ENCODE data around the gene GPR179.

The GPR179 gene

GRCh38 chr17:38343608-38344419 lies at the start of gene GPR179:
Gene GPR179, minus strand, starts transcription at chr17:38343956. Its CDS starts 167 bp downstream, at chr17:38343789.
- peaks cover 6% of the 10 kb centered on the region for H3K4me1 ChIP-seq (ENCODE audit: control insufficient read depth, insufficient read depth, low read length)
- no peak within 1 kb of the TSS for H3K9ac ChIP-seq (ENCODE audit: low read depth, low read length)
- no peaks in the 10 kb centered on the region for H3K27me3 ChIP-seq (ENCODE audit: control insufficient read depth, insufficient read depth, low read length)
- H3K4me3 ChIP-seq (ENCODE audit: low read depth, low read length), result no peak within 1 kb of the TSS
- no peaks in the 10 kb centered on the region for H3K9me3 ChIP-seq (ENCODE audit: control insufficient read depth, insufficient read depth, low read length)
- H3K36me3 ChIP-seq (ENCODE audit: control insufficient read depth, insufficient read depth, low read length), result no peaks in the 10 kb centered on the region

- Histone ChIP-seq H3K27me3 (ENCODE audit: control insufficient read depth, insufficient read depth, low read length) (no peaks in the 10 kb centered on the region), H3K4me1 (ENCODE audit: control insufficient read depth, insufficient read depth, low read length) (no peaks in the 10 kb centered on the region), H3K9me3 (ENCODE audit: control insufficient read depth, insufficient read depth, low read length) (no peaks in the 10 kb centered on the region), H3K9ac (ENCODE audit: low read depth, low read length) (no peak overlapping the region), H3K36me3 (ENCODE audit: control insufficient read depth, insufficient read depth, low read length) (peaks cover 6% of the 10 kb centered on the region), H3K4me3 (ENCODE audit: low read depth, low read length) (no peak overlapping the region)
Observed at GRCh38 chr17:38379448-38379847, 35.7 kb upstream of the GPR179 start.

- Histone ChIP-seq H3K27me3 (ENCODE audit: control insufficient read depth, insufficient read depth, low read length) (no peaks in the 10 kb centered on the region), H3K9me3 (ENCODE audit: control insufficient read depth, insufficient read depth, low read length) (no peaks in the 10 kb centered on the region), H3K9ac (ENCODE audit: low read depth, low read length) (no peak overlapping the region), H3K4me3 (ENCODE audit: low read depth, low read length) (no peak overlapping the region), H3K4me1 (ENCODE audit: control insufficient read depth, insufficient read depth, low read length) (no peaks in the 10 kb centered on the region), H3K36me3 (ENCODE audit: control insufficient read depth, insufficient read depth, low read length) (peaks cover 6% of the 10 kb centered on the region)
Observed at GRCh38 chr17:38369124-38369886, 25.5 kb upstream of the GPR179 start.

GRCh38 chr17:38364741-38365140 lies 21.0 kb upstream of the GPR179 start:
- Histone ChIP-seq H3K9me3 (ENCODE audit: control insufficient read depth, insufficient read depth, low read length) (no peaks in the 10 kb centered on the region), H3K27me3 (ENCODE audit: control insufficient read depth, insufficient read depth, low read length) (no peaks in the 10 kb centered on the region), H3K4me3 (ENCODE audit: low read depth, low read length) (no peak overlapping the region), H3K4me1 (ENCODE audit: control insufficient read depth, insufficient read depth, low read length) (no peaks in the 10 kb centered on the region), H3K36me3 (ENCODE audit: control insufficient read depth, insufficient read depth, low read length) (peaks cover 9% of the 10 kb centered on the region), H3K9ac (ENCODE audit: low read depth, low read length) (no peak overlapping the region)

GRCh38 chr17:38363016-38363415 lies 19.3 kb upstream of the GPR179 start:
- peaks cover 9% of the 10 kb centered on the region for H3K36me3 ChIP-seq (ENCODE audit: control insufficient read depth, insufficient read depth, low read length)
- no peak overlapping the region for H3K4me3 ChIP-seq (ENCODE audit: low read depth, low read length)
- no peak overlapping the region for H3K9ac ChIP-seq (ENCODE audit: low read depth, low read length)
- H3K9me3 ChIP-seq (ENCODE audit: control insufficient read depth, insufficient read depth, low read length), result no peaks in the 10 kb centered on the region
- H3K27me3 ChIP-seq (ENCODE audit: control insufficient read depth, insufficient read depth, low read length), result no peaks in the 10 kb centered on the region
- H3K4me1 ChIP-seq (ENCODE audit: control insufficient read depth, insufficient read depth, low read length), result no peaks in the 10 kb centered on the region

GRCh38 chr17:38361694-38362465 lies 18.1 kb upstream of the GPR179 start:
- peaks cover 9% of the 10 kb centered on the region for H3K36me3 ChIP-seq (ENCODE audit: control insufficient read depth, insufficient read depth, low read length)
- H3K9me3 ChIP-seq (ENCODE audit: control insufficient read depth, insufficient read depth, low read length), result no peaks in the 10 kb centered on the region
- no peak overlapping the region for H3K9ac ChIP-seq (ENCODE audit: low read depth, low read length)
- H3K27me3 ChIP-seq (ENCODE audit: control insufficient read depth, insufficient read depth, low read length), result no peaks in the 10 kb centered on the region
- no peaks in the 10 kb centered on the region for H3K4me1 ChIP-seq (ENCODE audit: control insufficient read depth, insufficient read depth, low read length)
- H3K4me3 ChIP-seq (ENCODE audit: low read depth, low read length), result no peak overlapping the region

- no peaks in the 10 kb centered on the region for H3K4me1 ChIP-seq (ENCODE audit: control insufficient read depth, insufficient read depth, low read length)
- no peaks in the 10 kb centered on the region for H3K27me3 ChIP-seq (ENCODE audit: control insufficient read depth, insufficient read depth, low read length)
- H3K9ac ChIP-seq (ENCODE audit: low read depth, low read length), result no peak overlapping the region
- no peak overlapping the region for H3K4me3 ChIP-seq (ENCODE audit: low read depth, low read length)
- H3K36me3 ChIP-seq (ENCODE audit: control insufficient read depth, insufficient read depth, low read length), result peaks cover 3% of the 10 kb centered on the region
- no peaks in the 10 kb centered on the region for H3K9me3 ChIP-seq (ENCODE audit: control insufficient read depth, insufficient read depth, low read length)
Observed at GRCh38 chr17:38358586-38359513, 15.1 kb upstream of the GPR179 start.

- Histone ChIP-seq H3K36me3 (ENCODE audit: control insufficient read depth, insufficient read depth, low read length) (no peaks in the 10 kb centered on the region), H3K4me3 (ENCODE audit: low read depth, low read length) (no peak overlapping the region), H3K9me3 (ENCODE audit: control insufficient read depth, insufficient read depth, low read length) (no peaks in the 10 kb centered on the region), H3K27me3 (ENCODE audit: control insufficient read depth, insufficient read depth, low read length) (peaks cover 5% of the 10 kb centered on the region), H3K9ac (ENCODE audit: low read depth, low read length) (no peak overlapping the region), H3K4me1 (ENCODE audit: control insufficient read depth, insufficient read depth, low read length) (no peaks in the 10 kb centered on the region)
Observed at GRCh38 chr17:38357486-38358123, 13.8 kb upstream of the GPR179 start.

- H3K4me1 ChIP-seq (ENCODE audit: control insufficient read depth, insufficient read depth, low read length), result no peaks in the 10 kb centered on the region
- no peaks in the 10 kb centered on the region for H3K9me3 ChIP-seq (ENCODE audit: control insufficient read depth, insufficient read depth, low read length)
- no peak overlapping the region for H3K9ac ChIP-seq (ENCODE audit: low read depth, low read length)
Observed at GRCh38 chr17:38355251-38355650, 11.5 kb upstream of the GPR179 start.

GRCh38 chr17:38354466-38354865 lies 10.7 kb upstream of the GPR179 start:
- no peak overlapping the region for H3K9ac ChIP-seq (ENCODE audit: low read depth, low read length)
- peaks cover 5% of the 10 kb centered on the region for H3K27me3 ChIP-seq (ENCODE audit: control insufficient read depth, insufficient read depth, low read length)
- no peaks in the 10 kb centered on the region for H3K4me1 ChIP-seq (ENCODE audit: control insufficient read depth, insufficient read depth, low read length)
- no peaks in the 10 kb centered on the region for H3K36me3 ChIP-seq (ENCODE audit: control insufficient read depth, insufficient read depth, low read length)
- no peaks in the 10 kb centered on the region for H3K9me3 ChIP-seq (ENCODE audit: control insufficient read depth, insufficient read depth, low read length)
- no peak overlapping the region for H3K4me3 ChIP-seq (ENCODE audit: low read depth, low read length)

More at GRCh38 chr17:38355251-38355650, 11.5 kb upstream of the GPR179 start:
- H3K36me3 ChIP-seq (ENCODE audit: control insufficient read depth, insufficient read depth, low read length), result no peaks in the 10 kb centered on the region
- peaks cover 5% of the 10 kb centered on the region for H3K27me3 ChIP-seq (ENCODE audit: control insufficient read depth, insufficient read depth, low read length)
- no peak overlapping the region for H3K4me3 ChIP-seq (ENCODE audit: low read depth, low read length)
